ENCODE data around the gene RAPGEF5. TPM values are rescaled to one million over a fixed set of nuclear protein-coding genes. Genes with fewer than 3 reads are reported as not detected.

Gene RAPGEF5
- total and polyA plus RNA-seq, 10 donors: 10.2 to 335 (median 184) TPM

GRCh38 chr7:22150221-22150620 is 206.7 kb downstream of the RAPGEF5 start:
- Histone ChIP-seq H3K4me3 (no peak overlapping the region), H3K9me3 (no peaks in the 10 kb centered on the region), H3K36me3 (peaks cover 0 to 81% (median 7%) of the 10 kb centered on the region in 6 donors), H3K27me3 (replicated peaks in 1 of 7) (no peaks in the 10 kb centered on the region), H3K27ac (no peak overlapping the region), H3K4me1 (peaks cover 0 to 30% (median 3%) of the 10 kb centered on the region in 6 donors)
- TF ChIP-seq POLR2AphosphoS5 (IDR thresholded peaks at IDR 0.05): no peak
- no peak for TF ChIP-seq CTCF (IDR thresholded peaks at IDR 0.05 in 8 of 11, conservative IDR thresholded peaks at IDR 0.05 in 3 of 11)
- TF ChIP-seq POLR2A (IDR thresholded peaks at IDR 0.05): no peak
- intact Hi-C loops (cut with DNase I; ENCODE audit: low total_unique reads): no loop called here
- no peak for DNase-seq
- 86 to 92% (median 88%) methylated on average over 5 of the region's 5 CpGs for WGBS, 5 donors

GRCh38 chr7:22147868-22148267 is 209.1 kb downstream of the RAPGEF5 start:
- peaks cover 0 to 17% (median 3%) of the 10 kb centered on the region in 6 donors for H3K4me1 ChIP-seq
- no peaks in the 10 kb centered on the region for H3K9me3 ChIP-seq
- TF ChIP-seq POLR2AphosphoS5 (IDR thresholded peaks at IDR 0.05): peak in 1 of 3 donors; percentile 33
- no peak for TF ChIP-seq CTCF (IDR thresholded peaks at IDR 0.05 in 8 of 11, conservative IDR thresholded peaks at IDR 0.05 in 3 of 11)
- H3K36me3 ChIP-seq: peaks cover 0 to 81% (median 12%) of the 10 kb centered on the region in 6 donors
- peak overlapping the region in 4 of 8 donors; percentile 22 to 49 (median 33) for H3K27ac ChIP-seq
- intact Hi-C loops (cut with DNase I; ENCODE audit: low total_unique reads): no loop called here
- 72 to 80% (median 78%) methylated on average over 3 of the region's 3 CpGs for WGBS, 5 donors
- DNase-seq: no peak
- H3K4me3 ChIP-seq: no peak overlapping the region
- H3K27me3 ChIP-seq (replicated peaks in 1 of 7): no peaks in the 10 kb centered on the region

- H3K36me3 ChIP-seq: peaks cover 0 to 83% (median 12%) of the 10 kb centered on the region in 6 donors
- WGBS, 5 donors: 26 to 85% (median 50%) methylated on average over 10 of the region's 10 CpGs
These were observed 209.9 kb downstream of the RAPGEF5 start for GRCh38 chr7:22146961-22147512.

More at GRCh38 chr7:22146961-22147512, 209.9 kb downstream of the RAPGEF5 start:
- H3K27me3 ChIP-seq (replicated peaks in 1 of 7): no peaks in the 10 kb centered on the region
- peak overlapping the region in 1 of 8 donors; percentile 31 for H3K4me3 ChIP-seq
- no peak for TF ChIP-seq CTCF (IDR thresholded peaks at IDR 0.05 in 8 of 11, conservative IDR thresholded peaks at IDR 0.05 in 3 of 11)
- no peak for TF ChIP-seq POLR2AphosphoS5 (IDR thresholded peaks at IDR 0.05)
- TF ChIP-seq POLR2A (IDR thresholded peaks at IDR 0.05): no peak
- DNase-seq: no peak
- H3K27ac ChIP-seq: peak overlapping the region in 4 of 8 donors; percentile 1 to 39 (median 24)
- H3K9me3 ChIP-seq: no peaks in the 10 kb centered on the region
- peaks cover 0 to 17% (median 5%) of the 10 kb centered on the region in 6 donors for H3K4me1 ChIP-seq
- intact Hi-C loops (cut with DNase I; ENCODE audit: low total_unique reads): no loop called here
